Medulla oblongata (tissue), 1 donor: Measurements from ENCODE around the gene CYP19A1.

Experiments
- DNase-seq: peaks from one replicate; pipeline ENCODE4 v3.0.0-alpha.2; 2015; ENCODE audit errors: extremely low spot score

Gene CYP19A1

GRCh38 chr15:51212239-51212638, 126.2 kb downstream of the CYP19A1 start:
- no peak for DNase-seq

GRCh38 chr15:51205050-51205975, 133.1 kb downstream of the CYP19A1 start:
- DNase-seq, result no peak

DNA sequence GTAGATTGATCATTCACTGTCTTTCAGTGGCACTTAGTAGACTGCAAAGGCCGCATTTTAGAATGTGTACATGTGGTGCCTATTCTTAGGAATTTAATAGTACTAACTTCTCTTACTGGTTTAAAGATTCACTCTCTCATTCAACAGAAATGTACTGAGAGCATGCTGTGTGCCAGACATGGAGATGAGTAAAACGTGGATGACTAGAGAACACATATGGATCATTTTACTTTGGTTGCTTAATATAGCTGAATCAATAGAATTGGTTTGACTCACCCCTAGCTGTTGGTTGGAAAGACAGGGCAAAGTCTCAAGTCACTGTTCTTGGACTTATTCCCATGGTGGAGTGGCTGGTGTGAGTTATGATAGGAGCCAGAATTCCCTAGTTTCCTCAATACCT, 134.6 kb downstream of the CYP19A1 start:
- DNase-seq, result no peak

GRCh38 chr15:51202783-51203182, 135.6 kb downstream of the CYP19A1 start:
- DNase-seq, result no peak

- DNase-seq, result no peak
Measured at GRCh38 chr15:51201581-51201980, 136.8 kb downstream of the CYP19A1 start.

- no peak for DNase-seq
Measured at GRCh38 chr15:51200792-51201191, 137.6 kb downstream of the CYP19A1 start.

DNA sequence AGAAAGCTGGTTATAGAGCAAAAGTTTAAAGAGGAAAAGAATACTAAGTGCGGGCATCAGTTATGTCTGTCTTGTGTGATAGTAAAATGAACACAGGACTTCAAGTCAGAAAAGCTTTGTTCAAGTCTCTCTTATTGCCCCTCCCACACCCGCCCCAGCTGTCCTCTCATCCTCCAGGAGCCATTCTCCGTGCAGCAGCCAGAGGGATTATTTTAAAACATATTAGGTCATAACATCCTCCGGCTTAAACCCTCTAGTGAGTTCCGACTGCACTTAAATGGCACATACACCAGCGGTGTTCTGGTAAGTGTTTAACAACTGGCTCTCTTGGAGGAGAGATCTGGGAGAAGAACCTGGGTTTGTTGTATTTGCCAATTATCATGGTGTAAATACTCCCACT, 138.9 kb downstream of the CYP19A1 start:
- DNase-seq, result no peak

DNA sequence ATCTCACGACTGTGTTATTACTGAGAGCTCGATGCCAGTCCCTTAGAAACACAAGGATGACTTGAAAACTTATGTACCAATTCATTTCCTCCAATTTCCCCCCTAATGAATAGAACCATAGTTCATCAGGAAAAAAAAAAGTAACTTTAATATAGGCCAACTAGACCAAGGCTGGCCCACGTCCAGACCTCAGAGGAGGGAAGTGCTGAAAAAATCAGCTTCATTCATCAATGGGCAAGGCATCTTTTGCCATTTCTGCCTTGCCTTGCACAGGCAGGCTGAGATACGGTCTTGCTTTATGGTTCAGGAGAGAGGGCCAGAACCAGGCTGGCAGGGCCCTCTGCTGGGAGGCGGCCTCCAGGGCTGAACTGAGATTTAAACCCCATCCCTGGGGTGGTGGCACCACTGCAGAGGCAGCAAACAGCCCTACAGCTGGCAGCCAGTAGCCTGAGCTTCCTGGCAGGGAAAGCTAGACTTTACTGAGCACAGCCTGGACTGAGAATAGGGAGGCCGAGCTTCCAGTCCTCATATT, 139.6 kb downstream of the CYP19A1 start:
- no peak for DNase-seq

- DNase-seq, result no peak
Measured at GRCh38 chr15:51195459-51195858, 142.9 kb downstream of the CYP19A1 start.

GRCh38 chr15:51193979-51194378, 144.4 kb downstream of the CYP19A1 start:
- DNase-seq, result no peak

DNA sequence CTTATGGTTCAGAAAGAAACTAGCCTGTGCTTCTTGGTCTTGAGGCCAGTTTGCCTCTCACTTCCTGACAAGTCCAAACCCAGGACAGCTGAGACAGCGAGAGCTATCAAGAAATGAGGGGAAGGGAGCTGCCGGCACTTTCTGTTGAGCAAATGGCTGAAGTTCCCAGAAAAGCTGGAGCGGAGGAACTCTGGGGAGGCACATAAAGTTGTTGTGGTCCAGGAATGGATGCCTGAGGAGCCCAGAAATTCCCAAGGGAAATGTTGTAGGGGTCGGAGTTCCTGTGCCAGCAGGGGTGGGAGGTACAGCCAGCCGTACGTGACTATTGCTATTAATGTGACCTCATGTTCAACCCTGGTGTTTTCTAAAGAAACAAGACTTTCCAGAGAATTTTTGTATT, 144.9 kb downstream of the CYP19A1 start:
- no peak for DNase-seq

GRCh38 chr15:51192521-51193280, 145.7 kb downstream of the CYP19A1 start:
- peak; percentile 96 for DNase-seq

GRCh38 chr15:51191766-51192165, 146.6 kb downstream of the CYP19A1 start:
- no peak for DNase-seq

- peak; percentile 57 for DNase-seq
Measured at GRCh38 chr15:51191072-51191670, 147.2 kb downstream of the CYP19A1 start.

GRCh38 chr15:51190424-51191068, 147.8 kb downstream of the CYP19A1 start:
- peak; percentile 41 for DNase-seq

GRCh38 chr15:51189669-51190385, 148.6 kb downstream of the CYP19A1 start:
- DNase-seq, result peak; percentile 22

GRCh38 chr15:51188791-51189190, 149.6 kb downstream of the CYP19A1 start:
- peak; percentile 33 for DNase-seq

DNA sequence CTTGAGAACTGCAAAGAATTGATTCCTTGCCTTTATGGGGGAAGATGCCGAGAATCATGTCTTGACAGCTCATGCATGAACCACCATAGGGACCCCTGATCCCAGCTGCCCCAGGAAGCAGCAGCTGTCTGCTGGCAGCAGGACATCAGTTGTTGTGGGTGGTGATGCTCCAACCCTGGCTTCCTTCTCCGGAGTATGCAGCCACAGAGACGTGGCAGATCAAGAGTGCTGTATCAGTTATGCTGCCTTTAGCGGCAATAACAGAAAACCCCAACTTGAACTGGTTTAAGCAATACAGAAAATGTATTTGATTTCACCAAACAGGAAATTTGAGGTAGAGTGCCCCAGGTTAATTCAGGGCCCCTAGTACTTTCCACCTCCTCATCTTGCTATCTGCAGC, 151.5 kb downstream of the CYP19A1 start:
- no peak for DNase-seq

DNA sequence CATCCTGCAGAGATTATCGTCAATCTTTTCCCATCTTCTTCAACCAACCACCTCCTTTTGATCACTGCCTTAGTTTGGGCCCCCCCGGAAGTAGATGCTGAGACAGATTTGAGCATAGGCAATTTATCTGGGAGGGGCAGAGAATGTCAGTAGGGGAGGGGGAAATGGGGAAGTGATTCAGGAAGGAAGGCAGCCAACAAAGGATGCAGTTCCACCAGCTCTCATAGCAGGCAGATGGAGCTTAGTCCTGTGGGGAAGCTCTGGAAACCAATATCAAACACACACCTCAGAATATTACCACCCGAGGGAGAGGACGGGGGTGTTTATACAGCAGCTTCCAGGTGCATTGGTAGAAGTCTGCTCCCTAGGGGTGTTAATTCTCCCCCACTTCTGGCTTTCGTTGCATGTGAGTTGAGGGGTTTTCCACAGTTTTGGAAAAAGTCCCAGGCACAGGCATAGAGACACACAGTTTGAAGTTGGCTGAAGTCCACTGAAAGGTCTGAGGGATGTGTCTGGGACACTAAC, 152.2 kb downstream of the CYP19A1 start:
- DNase-seq, result no peak
